ENCODE measurements around the gene RPL12.

RPL12 gene

DNA sequence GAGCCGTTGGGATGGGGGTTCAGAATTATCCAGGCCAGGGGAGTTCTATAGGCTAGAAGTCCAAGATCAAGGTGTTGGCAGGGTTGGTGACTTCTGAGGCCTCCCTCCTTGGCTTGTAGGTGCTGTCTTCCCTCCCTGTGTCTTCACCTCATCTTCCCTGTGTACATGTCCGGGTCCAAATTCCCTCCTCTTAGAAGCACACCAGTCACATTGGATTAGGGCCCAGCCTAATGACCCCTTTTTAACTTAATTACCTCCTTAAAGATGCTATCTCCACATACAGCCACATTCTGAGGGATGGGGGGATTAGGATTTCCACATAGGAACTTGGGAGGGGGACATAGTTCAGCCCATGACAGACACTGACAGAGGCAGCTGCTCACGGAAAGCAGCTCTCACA, 12.2 kb upstream of the RPL12 start:
- no peak for DNase-seq (ENCODE audit: extremely low spot score)
- TF ChIP-seq, protein P1, sequence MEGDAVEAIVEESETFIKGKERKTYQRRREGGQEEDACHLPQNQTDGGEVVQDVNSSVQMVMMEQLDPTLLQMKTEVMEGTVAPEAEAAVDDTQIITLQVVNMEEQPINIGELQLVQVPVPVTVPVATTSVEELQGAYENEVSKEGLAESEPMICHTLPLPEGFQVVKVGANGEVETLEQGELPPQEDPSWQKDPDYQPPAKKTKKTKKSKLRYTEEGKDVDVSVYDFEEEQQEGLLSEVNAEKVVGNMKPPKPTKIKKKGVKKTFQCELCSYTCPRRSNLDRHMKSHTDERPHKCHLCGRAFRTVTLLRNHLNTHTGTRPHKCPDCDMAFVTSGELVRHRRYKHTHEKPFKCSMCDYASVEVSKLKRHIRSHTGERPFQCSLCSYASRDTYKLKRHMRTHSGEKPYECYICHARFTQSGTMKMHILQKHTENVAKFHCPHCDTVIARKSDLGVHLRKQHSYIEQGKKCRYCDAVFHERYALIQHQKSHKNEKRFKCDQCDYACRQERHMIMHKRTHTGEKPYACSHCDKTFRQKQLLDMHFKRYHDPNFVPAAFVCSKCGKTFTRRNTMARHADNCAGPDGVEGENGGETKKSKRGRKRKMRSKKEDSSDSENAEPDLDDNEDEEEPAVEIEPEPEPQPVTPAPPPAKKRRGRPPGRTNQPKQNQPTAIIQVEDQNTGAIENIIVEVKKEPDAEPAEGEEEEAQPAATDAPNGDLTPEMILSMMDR (IDR thresholded peaks at IDR 0.05; ENCODE audit: control extremely low read depth, extremely low read depth, low read depth, missing control alignments) = no peak
- CTCF ChIA-PET = interaction anchor here (0.6 to 1.0 kb wide), 2 partner anchors 8 to 125 kb away, joined by 3 to 4 read pairs; no protein-coding TSS in a partner anchor
- POLR2A ChIA-PET = interaction anchor here (1.2 kb wide), 1 partner anchor 13 kb away, joined by 3 read pairs; no protein-coding TSS in a partner anchor

DNA sequence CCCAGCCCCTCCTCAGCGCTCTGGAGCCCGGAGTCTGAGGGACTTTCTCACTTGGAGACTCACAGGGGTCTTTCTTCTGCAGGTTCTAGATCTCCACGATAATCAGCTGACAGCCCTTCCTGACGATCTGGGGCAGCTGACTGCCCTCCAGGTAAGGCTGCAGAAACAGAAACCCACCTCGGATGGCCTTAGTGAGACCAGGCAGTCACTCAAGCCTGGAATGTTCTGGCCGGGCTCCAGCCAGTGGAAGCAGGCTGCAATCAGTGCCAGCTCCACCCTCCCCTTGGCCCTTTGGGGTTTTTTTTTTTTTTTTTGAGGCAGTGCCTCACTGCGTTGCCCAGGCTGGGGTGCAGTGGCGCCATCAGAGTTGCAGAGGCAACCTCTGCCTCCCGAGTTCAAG, 7.7 kb upstream of the RPL12 start:
- ChIA-PET POLR2A (no interaction called here), CTCF (no interaction called here)
- TF ChIP-seq, protein P1 (IDR thresholded peaks at IDR 0.05; ENCODE audit: control extremely low read depth, extremely low read depth, low read depth, missing control alignments) = no peak
- no peak for DNase-seq (ENCODE audit: extremely low spot score)

DNA sequence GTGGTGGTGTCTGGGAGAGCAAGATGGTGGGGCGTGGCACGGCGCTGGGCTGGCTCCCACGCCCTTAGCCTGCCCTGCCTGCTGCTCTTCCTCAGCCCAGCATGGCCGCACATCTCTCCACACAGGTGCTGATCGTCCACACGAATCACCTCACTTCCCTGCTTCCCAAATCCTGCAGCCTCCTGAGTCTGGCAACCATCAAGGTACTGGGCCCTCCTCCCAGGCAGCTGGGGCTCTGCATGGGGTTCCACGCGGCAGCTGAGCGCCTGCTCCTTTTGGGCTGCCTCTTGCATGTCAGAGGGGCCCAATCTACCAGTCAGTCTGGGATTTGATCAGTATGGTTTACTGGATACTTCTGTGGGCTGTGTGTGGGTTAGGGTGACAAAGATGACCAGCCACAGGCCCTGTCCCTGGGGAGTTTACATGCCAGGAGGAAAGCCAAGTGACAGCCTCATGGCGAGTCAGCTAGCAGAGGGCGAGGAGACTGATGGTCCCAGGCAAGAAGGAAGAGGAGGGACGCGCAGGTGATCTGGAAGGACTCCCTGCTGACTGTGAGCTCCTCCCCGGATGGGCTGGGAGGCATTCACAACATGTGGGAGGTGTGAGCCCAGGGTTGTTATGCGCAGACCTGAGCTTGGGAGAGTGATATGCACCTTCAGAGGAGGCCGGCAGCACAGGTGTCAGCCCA, 6.1 kb upstream of the RPL12 start:
- CTCF ChIA-PET = no interaction called here
- DNase-seq (ENCODE audit: extremely low spot score) = no peak
- TF ChIP-seq, protein P1 (IDR thresholded peaks at IDR 0.05; ENCODE audit: control extremely low read depth, extremely low read depth, low read depth, missing control alignments) = no peak
- POLR2A ChIA-PET = no interaction called here

DNA sequence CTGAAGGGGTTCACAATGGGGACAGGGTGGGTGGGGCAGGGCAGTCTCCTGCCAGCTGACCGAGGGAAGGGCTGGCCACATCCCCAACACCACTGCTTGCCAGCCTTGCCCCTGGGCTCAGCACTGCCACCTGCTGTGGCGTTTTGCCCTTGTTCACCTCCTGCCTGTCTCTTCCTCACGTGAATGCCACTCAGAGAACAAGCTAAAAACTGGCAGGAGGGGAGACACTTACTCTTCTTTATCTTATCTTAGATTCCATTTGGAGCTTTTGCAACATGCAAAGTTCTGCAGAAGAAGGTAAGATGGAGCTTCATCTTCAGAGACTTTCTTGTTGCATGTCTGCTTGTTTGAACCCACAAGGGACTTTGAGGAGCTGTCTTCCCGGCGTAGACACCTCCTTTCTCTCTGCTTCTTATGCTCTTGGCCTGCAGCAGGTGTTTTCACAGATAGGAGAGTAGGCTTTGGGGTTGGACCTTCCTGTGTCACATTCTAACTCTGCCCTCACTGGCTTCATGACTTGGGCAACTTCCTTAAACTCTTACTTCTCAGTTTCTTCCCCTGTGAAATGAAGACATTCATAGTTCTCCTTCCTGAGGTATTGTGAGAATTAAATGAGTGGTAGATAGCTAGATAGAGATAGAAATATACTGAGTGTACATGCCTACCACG, 4.3 kb upstream of the RPL12 start:
- POLR2A ChIA-PET = interaction anchor here (0.7 kb wide), 1 partner anchor 832 kb away, joined by 11 read pairs; no protein-coding TSS in a partner anchor
- DNase-seq (ENCODE audit: extremely low spot score) = no peak

DNA sequence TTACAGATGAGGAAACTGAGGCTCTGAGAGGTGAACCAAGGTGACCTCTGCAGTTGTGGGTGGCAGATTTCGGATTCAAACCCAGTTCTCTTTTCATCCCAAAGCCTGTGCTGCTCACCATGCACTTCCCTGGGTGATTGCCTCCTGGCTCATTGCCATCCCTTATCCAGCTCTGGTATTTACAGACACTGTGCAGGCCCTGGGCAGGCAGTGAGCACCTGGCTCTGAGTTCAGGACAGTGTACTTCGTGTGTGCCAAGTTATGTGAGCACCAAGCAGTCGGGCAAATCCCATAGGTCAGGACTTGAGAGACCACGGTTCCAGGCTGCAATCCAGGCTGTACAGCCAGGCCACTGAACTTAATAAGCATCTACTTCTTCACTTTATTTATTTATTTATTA, 1.5 kb upstream of the RPL12 start:
- no peak for DNase-seq (ENCODE audit: extremely low spot score)
- ChIA-PET CTCF (interaction anchor here (2.8 kb wide), 1 partner anchor 9 kb away, joined by 7 read pairs; no protein-coding TSS in a partner anchor), POLR2A (no interaction called here)
- TF ChIP-seq, protein P1 (IDR thresholded peaks at IDR 0.05; ENCODE audit: control extremely low read depth, extremely low read depth, low read depth, missing control alignments) = no peak

More for the DNA sequence above, 4.3 kb upstream of the RPL12 start:
- TF ChIP-seq, protein P1 (IDR thresholded peaks at IDR 0.05; ENCODE audit: control extremely low read depth, extremely low read depth, low read depth, missing control alignments) = peak; percentile 55
- CTCF ChIA-PET = interaction anchor here (0.8 to 1.8 kb wide), 12 partner anchors 8 to 515 kb away, joined by 3 to 4 read pairs (median 3); no protein-coding TSS in a partner anchor

DNA sequence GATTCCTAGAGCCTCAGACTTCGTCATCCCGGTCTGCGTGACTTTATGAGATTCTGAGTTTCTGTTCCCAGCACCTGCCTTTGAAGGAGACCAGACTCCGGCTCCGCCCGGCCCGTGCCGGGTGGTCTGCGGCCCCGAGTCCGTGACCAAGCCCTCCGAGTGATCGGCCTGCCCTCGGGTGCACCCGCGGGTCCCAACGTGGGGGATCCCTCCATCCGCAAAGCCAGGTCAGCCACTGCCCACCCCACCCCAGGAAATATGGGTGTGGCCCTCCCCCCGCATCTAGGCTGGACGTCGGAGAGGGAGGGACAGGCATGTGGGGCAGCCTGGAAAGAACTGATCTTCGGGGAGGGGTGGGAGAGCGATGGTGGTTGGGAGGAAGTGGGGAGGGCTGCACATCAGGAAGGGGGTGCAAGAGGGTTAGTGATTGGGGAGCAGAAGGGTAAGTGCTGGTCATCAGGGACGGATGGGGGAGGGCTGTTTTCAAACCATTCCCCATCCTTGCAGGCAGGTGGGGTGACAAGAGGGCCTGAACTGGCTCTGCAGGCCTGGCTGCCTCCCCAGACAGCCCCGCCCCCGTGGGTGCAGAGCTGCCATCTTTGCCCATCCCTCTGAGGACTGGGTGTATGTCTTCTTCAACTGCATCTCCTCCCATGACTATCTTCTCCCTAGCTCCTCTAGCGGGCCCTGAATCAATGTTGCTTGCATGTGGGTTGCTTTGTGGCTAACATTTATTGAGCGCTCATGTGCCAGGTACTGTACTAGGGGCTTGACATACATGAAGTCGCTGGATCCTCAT, 851 bp upstream of the RPL12 start:
- peak; percentile 61 for DNase-seq (ENCODE audit: extremely low spot score)
- TF ChIP-seq, protein P1 (IDR thresholded peaks at IDR 0.05; ENCODE audit: control extremely low read depth, extremely low read depth, low read depth, missing control alignments) = no peak
- POLR2A ChIA-PET = interaction anchor here (0.7 to 2.8 kb wide), 15 partner anchors 9 to 319 kb away, joined by 3 to 22 read pairs (median 4); partner anchors contain the start of genes SLC2A8 and ZNF79
- CTCF ChIA-PET = interaction anchor here (2.8 kb wide), 1 partner anchor 10 kb away, joined by 7 read pairs; no protein-coding TSS in a partner anchor
